Measurements from ENCODE around the gene CCDC178.

- no peak for TF ChIP-seq EZH2 (IDR thresholded peaks at IDR 0.05; ENCODE audit: borderline replicate concordance, insufficient read depth, low read length, poor library complexity, severe bottlenecking)
- no peak for TF ChIP-seq EP300 (conservative IDR thresholded peaks at IDR 0.05; ENCODE audit: poor library complexity, severe bottlenecking)
- no peak for TF ChIP-seq POLR2AphosphoS5 (IDR thresholded peaks at IDR 0.05)
- no peak for TF ChIP-seq CTCF (IDR thresholded peaks at IDR 0.05; ENCODE audit: poor library complexity, severe bottlenecking)
- TF ChIP-seq MXI1 (conservative IDR thresholded peaks at IDR 0.05; ENCODE audit: poor library complexity, severe bottlenecking), result no peak
- no peak for TF ChIP-seq TAF1 (IDR thresholded peaks at IDR 0.05; ENCODE audit: low read depth)
These were observed 26.3 kb upstream of the CCDC178 start for GRCh38 chr18:33466822-33467221.
